Mesenchymal stem cell (in vitro differentiated cells and primary cell): ENCODE data around the gene NT5C2.
"Not testable (repeated sequence)": the region's sequence is repeated elsewhere in the genome, so short reads cannot be mapped to it uniquely, and the experiment has no call there.

Source experiments
- DNase-seq: peaks from one replicate; pipeline ENCODE4 v3.0.0-alpha.2; 2013
- H2AFZ ChIP-seq: one replicate; pipeline ENCODE4 v1.6.1; 2013; ENCODE audit warnings: low read depth, mild to moderate bottlenecking, control low read depth, inconsistent platforms, low read length, moderate library complexity
- H2AK5ac ChIP-seq: 2 replicates; pipeline ENCODE4 v1.6.1; 2013; ENCODE audit warnings: low read length, moderate library complexity, mild to moderate bottlenecking, inconsistent platforms; ENCODE audit not compliant: severe bottlenecking
- H2BK120ac ChIP-seq: one replicate; pipeline ENCODE4 v1.6.1; 2013; ENCODE audit warnings: low read depth, mild to moderate bottlenecking, inconsistent platforms, low read length, moderate library complexity
- H2BK12ac ChIP-seq, 2 experiments: one replicate each; pipeline ENCODE4 v1.6.1; 2013; ENCODE audit warnings: inconsistent platforms in 2 of 2, low read length in 2 of 2, mild to moderate bottlenecking in 2 of 2, moderate library complexity in 2 of 2, control low read depth in 1 of 2
- H2BK15ac ChIP-seq: one replicate; pipeline ENCODE4 v1.6.1; 2013; ENCODE audit warnings: mild to moderate bottlenecking, low read depth, inconsistent platforms; ENCODE audit not compliant: poor library complexity, severe bottlenecking
- H2BK5ac ChIP-seq: 2 replicates; pipeline ENCODE4 v1.6.1; 2013; ENCODE audit warnings: low read depth, mild to moderate bottlenecking, low read length, control low read depth, inconsistent platforms; ENCODE audit not compliant: poor library complexity, severe bottlenecking
- H3K14ac ChIP-seq, 2 experiments: one replicate each; pipeline ENCODE4 v1.6.1; 2013; ENCODE audit warnings: inconsistent platforms in 2 of 2, low read length in 2 of 2, control low read depth in 1 of 2, mild to moderate bottlenecking in 1 of 2, moderate library complexity in 1 of 2
- H3K18ac ChIP-seq, 2 experiments: one replicate each; pipeline ENCODE4 v1.6.1; 2013; ENCODE audit warnings: inconsistent platforms in 2 of 2, low read length in 2 of 2, control low read depth in 1 of 2, low read depth in 1 of 2, mild to moderate bottlenecking in 1 of 2
- H3K23ac ChIP-seq, 2 experiments: one replicate each; pipeline ENCODE4 v1.6.1; 2013; ENCODE audit warnings: inconsistent platforms in 2 of 2, low read length in 2 of 2, mild to moderate bottlenecking in 2 of 2, moderate library complexity in 2 of 2, control low read depth in 1 of 2
- H3K27ac ChIP-seq: 2 replicates; pipeline ENCODE4 v1.5.1; 2013; ENCODE audit warnings: mild to moderate bottlenecking, moderate library complexity, low read length, control low read depth, inconsistent platforms; ENCODE audit not compliant: poor library complexity, severe bottlenecking
- H3K27me3 ChIP-seq, 2 experiments: 2 replicates each; pipeline versions ENCODE4 v1.6.1 to v1.7.0; 2013; ENCODE audit warnings: low read length in 2 of 2, mild to moderate bottlenecking in 2 of 2, moderate library complexity in 2 of 2, control low read depth in 1 of 2, inconsistent platforms in 1 of 2; ENCODE audit not compliant: control insufficient read depth in 1 of 2, insufficient read depth in 1 of 2
- H3K36me3 ChIP-seq, 2 experiments: 2 replicates each; pipeline versions ENCODE4 v1.6.1 to v1.7.0; 2013; ENCODE audit warnings: low read length in 2 of 2, control low read depth in 1 of 2, inconsistent platforms in 1 of 2, low read depth in 1 of 2, mild to moderate bottlenecking in 1 of 2; ENCODE audit not compliant: insufficient read depth in 2 of 2, control insufficient read depth in 1 of 2
- H3K4ac ChIP-seq, 2 experiments: one replicate each; pipeline ENCODE4 v1.6.1; 2013; ENCODE audit warnings: inconsistent platforms in 2 of 2, low read length in 2 of 2, mild to moderate bottlenecking in 2 of 2, moderate library complexity in 2 of 2, control low read depth in 1 of 2, low read depth in 1 of 2
- H3K4me1 ChIP-seq: 2 replicates; pipeline ENCODE4 v1.6.1; 2013; ENCODE audit warnings: low read depth, low read length, control low read depth; ENCODE audit not compliant: control insufficient read depth, insufficient read depth
- H3K4me2 ChIP-seq: 2 replicates; pipeline ENCODE4 v1.6.1; 2013; ENCODE audit warnings: low read length, mild to moderate bottlenecking, inconsistent platforms; ENCODE audit not compliant: poor library complexity, severe bottlenecking
- H3K4me3 ChIP-seq, 2 experiments: 2 replicates each; pipeline versions ENCODE4 v1.5.1 to v1.7.0; 2013; ENCODE audit warnings: low read length in 2 of 2, mild to moderate bottlenecking in 2 of 2, control low read depth in 1 of 2, low read depth in 1 of 2; ENCODE audit not compliant: insufficient read depth in 1 of 2
- H3K79me1 ChIP-seq: replicated peaks from 2 replicates; pipeline ENCODE4 v1.6.1; 2013; ENCODE audit warnings: mild to moderate bottlenecking, control low read depth, low read length, inconsistent platforms; ENCODE audit not compliant: poor library complexity, severe bottlenecking
- H3K9ac ChIP-seq: 2 replicates; pipeline ENCODE4 v1.7.0; 2013; ENCODE audit warnings: mild to moderate bottlenecking, low read length, moderate library complexity
- H3K9me3 ChIP-seq: 2 replicates; pipeline ENCODE4 v1.7.0; 2013; ENCODE audit warnings: mild to moderate bottlenecking, low read length; ENCODE audit not compliant: control insufficient read depth
- H4K8ac ChIP-seq: one replicate; pipeline ENCODE4 v1.6.1; 2013; ENCODE audit warnings: inconsistent platforms, mild to moderate bottlenecking, low read length, moderate library complexity
- H4K91ac ChIP-seq: one replicate; pipeline ENCODE4 v1.6.1; 2013; ENCODE audit warnings: mild to moderate bottlenecking, low read length, inconsistent platforms
- WGBS: methylation state at CpG from one replicate; pipeline ENCODE4 v1.1.7; 2013; ENCODE audit warnings: mixed read lengths; 5-methylcytosine and 5-hydroxymethylcytosine counted together

The NT5C2 gene

GRCh38 chr10:103186128-103186527, 6.9 kb downstream of the NT5C2 start:
- no peaks in the 10 kb centered on the region for H3K9me3 ChIP-seq
- no peaks in the 10 kb centered on the region for H3K27me3 ChIP-seq
- no peak overlapping the region for H2BK5ac ChIP-seq
- peaks cover 9 to 16% of the 10 kb centered on the region in 2 experiments for H3K36me3 ChIP-seq
- H3K4me3 ChIP-seq: no peak overlapping the region
- no peak overlapping the region for H3K27ac ChIP-seq
- peak; percentile 52 for DNase-seq
- H4K91ac ChIP-seq: no peak overlapping the region
- no peak overlapping the region for H2BK12ac ChIP-seq
- H3K18ac ChIP-seq: no peak overlapping the region
- peaks cover 1% of the 10 kb centered on the region for H3K79me1 ChIP-seq
- H2AFZ ChIP-seq: no peak overlapping the region
- no peak overlapping the region for H4K8ac ChIP-seq
- no peak overlapping the region for H2AK5ac ChIP-seq
- H3K4me1 ChIP-seq: peaks cover 11% of the 10 kb centered on the region
- no peak overlapping the region for H2BK120ac ChIP-seq
- no peak overlapping the region for H3K9ac ChIP-seq
- 65% methylated on average over 4 of the region's 6 CpGs for WGBS
- no peak overlapping the region for H3K23ac ChIP-seq
- no peak overlapping the region for H3K14ac ChIP-seq
- H3K4me2 ChIP-seq: no peak overlapping the region
- H2BK15ac ChIP-seq: no peak overlapping the region
- no peak overlapping the region for H3K4ac ChIP-seq

GRCh38 chr10:103184615-103185014, 8.5 kb downstream of the NT5C2 start:
- H3K36me3 ChIP-seq: peaks cover 11 to 31% of the 10 kb centered on the region in 2 experiments
- no peak for DNase-seq
- H3K14ac ChIP-seq: no peak overlapping the region
- H3K18ac ChIP-seq: no peak overlapping the region
- H3K4me1 ChIP-seq: peaks cover 12% of the 10 kb centered on the region
- peaks cover 4% of the 10 kb centered on the region for H3K79me1 ChIP-seq
- H3K4me3 ChIP-seq: no peak overlapping the region
- no peak overlapping the region for H2BK12ac ChIP-seq
- H3K4me2 ChIP-seq: no peak overlapping the region
- H3K9ac ChIP-seq: peak overlapping the region; percentile 32
- no peaks in the 10 kb centered on the region for H3K9me3 ChIP-seq
- H2AFZ ChIP-seq: no peak overlapping the region
- WGBS: 96% methylated on average over 3 of the region's 3 CpGs
- H4K8ac ChIP-seq: no peak overlapping the region
- peak overlapping the region; percentile 22 for H3K27ac ChIP-seq
- no peak overlapping the region for H4K91ac ChIP-seq
- H3K4ac ChIP-seq: no peak overlapping the region
- no peaks in the 10 kb centered on the region for H3K27me3 ChIP-seq
- H3K23ac ChIP-seq: no peak overlapping the region
- no peak overlapping the region for H2BK120ac ChIP-seq
- H2BK15ac ChIP-seq: no peak overlapping the region
- H2BK5ac ChIP-seq: no peak overlapping the region
- H2AK5ac ChIP-seq: no peak overlapping the region

DNA sequence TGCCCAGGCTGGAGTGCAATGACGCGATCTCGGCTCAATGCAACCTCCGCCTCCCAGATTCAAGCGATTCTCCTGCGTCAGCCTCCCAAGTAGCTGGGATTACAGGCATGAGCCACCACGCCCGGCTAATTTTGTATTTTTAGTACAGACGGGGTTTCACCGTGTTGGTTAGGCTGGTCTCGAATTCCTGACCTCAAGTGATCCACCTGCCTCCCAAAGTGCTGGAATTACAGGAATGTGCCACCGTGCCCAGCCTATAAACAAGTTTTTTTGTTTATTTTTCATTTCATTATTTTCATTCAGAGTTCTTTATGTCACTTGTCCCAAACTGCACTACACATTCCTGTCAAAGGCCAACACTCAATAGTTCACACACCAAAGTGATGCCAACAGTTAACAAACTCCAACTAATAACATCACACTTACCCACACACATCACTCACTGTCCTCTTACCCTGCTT, 9.1 kb downstream of the NT5C2 start:
- not testable (repeated sequence) for H3K27me3 ChIP-seq, H2AK5ac ChIP-seq, H3K4me2 ChIP-seq, H3K79me1 ChIP-seq, H3K4ac ChIP-seq, H2BK5ac ChIP-seq, H3K4me3 ChIP-seq, H3K18ac ChIP-seq, H4K8ac ChIP-seq, H3K9me3 ChIP-seq, H2BK15ac ChIP-seq, H3K23ac ChIP-seq, H2BK120ac ChIP-seq, H4K91ac ChIP-seq, H3K14ac ChIP-seq, H2BK12ac ChIP-seq, DNase-seq, H2AFZ ChIP-seq
- H3K27ac ChIP-seq: peak overlapping the region; percentile 22
- 81% methylated on average over 12 of the region's 12 CpGs for WGBS
- peaks cover 11 to 37% of the 10 kb centered on the region in 2 experiments for H3K36me3 ChIP-seq
- peak overlapping the region; percentile 32 for H3K9ac ChIP-seq
- peaks cover 12% of the 10 kb centered on the region for H3K4me1 ChIP-seq

GRCh38 chr10:103181244-103181643, 11.8 kb downstream of the NT5C2 start:
- no peak overlapping the region for H4K91ac ChIP-seq
- no peak overlapping the region for H2BK5ac ChIP-seq
- peaks cover 9% of the 10 kb centered on the region for H3K79me1 ChIP-seq
- no peak overlapping the region for H2AFZ ChIP-seq
- H2BK12ac ChIP-seq: no peak overlapping the region
- H3K4me3 ChIP-seq: no peak overlapping the region
- no peaks in the 10 kb centered on the region for H3K9me3 ChIP-seq
- no peak overlapping the region for H2BK120ac ChIP-seq
- H3K18ac ChIP-seq: no peak overlapping the region
- H3K36me3 ChIP-seq: peaks cover 14 to 60% of the 10 kb centered on the region in 2 experiments
- no peak overlapping the region for H4K8ac ChIP-seq
- no peak overlapping the region for H3K23ac ChIP-seq
- no peak for DNase-seq
- no peak overlapping the region for H3K4me2 ChIP-seq
- H3K27ac ChIP-seq: no peak overlapping the region
- no peak overlapping the region for H2BK15ac ChIP-seq
- no peak overlapping the region for H3K9ac ChIP-seq
- WGBS: 95% methylated on average over 4 of the region's 4 CpGs
- no peaks in the 10 kb centered on the region for H3K27me3 ChIP-seq
- no peak overlapping the region for H3K4ac ChIP-seq
- H2AK5ac ChIP-seq: no peak overlapping the region
- no peak overlapping the region for H3K14ac ChIP-seq
- peaks cover 10% of the 10 kb centered on the region for H3K4me1 ChIP-seq
